ENCODE data around the gene CCNL2.

DNA sequence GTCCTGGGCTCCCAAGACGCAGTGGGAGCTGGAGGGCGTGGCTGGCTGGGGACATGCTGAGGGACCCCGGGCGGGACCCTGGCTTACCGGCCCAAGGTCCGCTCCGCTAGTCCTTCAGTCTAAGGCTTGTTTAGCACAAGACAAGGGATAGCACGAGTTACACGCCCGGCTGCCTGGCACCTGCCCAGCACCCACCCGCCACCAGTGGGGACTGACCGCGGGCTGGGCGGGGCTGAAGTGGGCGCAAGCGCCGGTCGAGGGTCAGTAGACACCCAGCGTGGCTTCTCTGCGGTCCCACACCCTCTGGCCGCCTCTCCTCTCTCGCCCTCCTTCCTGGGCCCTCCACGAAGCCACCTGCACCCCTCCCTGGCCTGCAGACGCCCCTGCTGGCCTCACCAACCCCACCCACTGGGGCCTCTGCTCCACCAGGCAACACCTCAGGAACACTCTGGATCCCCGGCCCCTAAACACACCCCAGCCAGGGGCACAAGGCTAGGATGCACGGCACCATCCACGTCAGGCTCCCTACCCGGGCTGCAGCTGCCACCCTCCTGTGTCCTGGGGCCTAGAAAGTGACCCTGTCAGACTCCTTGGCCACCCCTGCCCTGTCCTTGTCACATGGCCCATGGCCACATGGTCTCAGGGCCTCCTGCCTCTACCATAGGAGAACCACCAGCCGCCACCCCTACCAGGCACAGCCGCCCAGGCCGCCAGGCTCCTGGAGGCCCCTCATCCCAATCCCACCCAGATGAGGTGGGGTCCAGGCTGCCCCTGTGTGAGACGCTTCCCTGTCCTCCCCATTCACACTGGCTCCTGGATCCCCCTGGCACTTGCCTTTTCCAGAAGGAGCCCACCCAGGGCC lies 62.0 kb downstream of the CCNL2 start:
- TF ChIP-seq, protein P1, sequence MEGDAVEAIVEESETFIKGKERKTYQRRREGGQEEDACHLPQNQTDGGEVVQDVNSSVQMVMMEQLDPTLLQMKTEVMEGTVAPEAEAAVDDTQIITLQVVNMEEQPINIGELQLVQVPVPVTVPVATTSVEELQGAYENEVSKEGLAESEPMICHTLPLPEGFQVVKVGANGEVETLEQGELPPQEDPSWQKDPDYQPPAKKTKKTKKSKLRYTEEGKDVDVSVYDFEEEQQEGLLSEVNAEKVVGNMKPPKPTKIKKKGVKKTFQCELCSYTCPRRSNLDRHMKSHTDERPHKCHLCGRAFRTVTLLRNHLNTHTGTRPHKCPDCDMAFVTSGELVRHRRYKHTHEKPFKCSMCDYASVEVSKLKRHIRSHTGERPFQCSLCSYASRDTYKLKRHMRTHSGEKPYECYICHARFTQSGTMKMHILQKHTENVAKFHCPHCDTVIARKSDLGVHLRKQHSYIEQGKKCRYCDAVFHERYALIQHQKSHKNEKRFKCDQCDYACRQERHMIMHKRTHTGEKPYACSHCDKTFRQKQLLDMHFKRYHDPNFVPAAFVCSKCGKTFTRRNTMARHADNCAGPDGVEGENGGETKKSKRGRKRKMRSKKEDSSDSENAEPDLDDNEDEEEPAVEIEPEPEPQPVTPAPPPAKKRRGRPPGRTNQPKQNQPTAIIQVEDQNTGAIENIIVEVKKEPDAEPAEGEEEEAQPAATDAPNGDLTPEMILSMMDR (conservative IDR thresholded peaks at IDR 0.05; ENCODE audit: low read depth in 2 of 2): no peak
- no peak for TF ChIP-seq POLR2AphosphoS5 (IDR thresholded peaks at IDR 0.05; ENCODE audit: low read depth)
